GM23338 (cell line): Measurements from ENCODE around the gene PIBF1. TPM values are rescaled to one million over a fixed set of nuclear protein-coding genes. Genes with fewer than 3 reads are reported as not detected.
A peak's percentile ranks its signal among the peaks of the same experiment; 100 is the strongest.

Experiments used
- ATAC-seq: fragments of 200-7000 bp; cut with Tn5 transposase; 3 replicates; pipeline ENCODE4 v1.9.1; 2020
- DNase-seq: peaks from one replicate; pipeline ENCODE4 v3.0.0-alpha.2; 2015; ENCODE audit warnings: low spot score
- H2AFZ ChIP-seq: fragments of 200-600 bp; sonication (generic); 2 replicates; pipeline ENCODE4 v1.8.0; 2016; ENCODE audit warnings: antibody characterized with exemption, mild to moderate bottlenecking, moderate library complexity
- H3F3A ChIP-seq: fragments of 200-600 bp; sonication (generic); replicated peaks from 2 replicates; pipeline ENCODE4 v1.8.0; 2017; ENCODE audit warnings: antibody characterized with exemption, mixed run types, low read depth
- H3K27ac ChIP-seq: fragments of 200-600 bp; sonication (generic); 2 replicates; pipeline ENCODE4 v1.6.1; 2016; ENCODE audit warnings: low read depth
- H3K27me3 ChIP-seq: fragments of 200-600 bp; sonication (generic); 2 replicates; pipeline ENCODE4 v1.8.0; 2016; ENCODE audit warnings: mild to moderate bottlenecking, mixed run types, moderate library complexity; ENCODE audit not compliant: insufficient read depth
- H3K36me3 ChIP-seq: fragments of 200-600 bp; sonication (generic); 2 replicates; pipeline ENCODE4 v1.8.0; 2016; ENCODE audit warnings: mild to moderate bottlenecking; ENCODE audit not compliant: insufficient read depth
- H3K4me1 ChIP-seq: fragments of 200-600 bp; sonication (generic); 2 replicates; pipeline ENCODE4 v1.8.0; 2016; ENCODE audit warnings: mild to moderate bottlenecking, moderate library complexity; ENCODE audit not compliant: insufficient read depth
- H3K4me2 ChIP-seq: fragments of 200-600 bp; sonication (generic); 2 replicates; pipeline ENCODE4 v1.7.1; 2017; ENCODE audit warnings: mixed run types
- H3K4me3 ChIP-seq: fragments of 200-600 bp; sonication (generic); 2 replicates; pipeline ENCODE4 v1.6.1; 2016; ENCODE audit warnings: mixed run types
- H3K79me2 ChIP-seq: fragments of 200-600 bp; sonication (generic); replicated peaks from 2 replicates; pipeline ENCODE4 v1.8.0; 2017; ENCODE audit warnings: mild to moderate bottlenecking; ENCODE audit not compliant: insufficient read depth
- H3K9me2 ChIP-seq: fragments of 200-600 bp; sonication (generic); 2 replicates; pipeline ENCODE4 v1.8.0; 2017; ENCODE audit not compliant: insufficient read depth
- H4K20me1 ChIP-seq: fragments of 200-600 bp; sonication (generic); replicated peaks from 2 replicates; pipeline ENCODE4 v1.8.0; 2017; ENCODE audit warnings: mild to moderate bottlenecking; ENCODE audit not compliant: insufficient read depth
- H3K27ac Mint-ChIP-seq: 2 replicates; pipeline ENCODE4 v1.8.0; 2020; ENCODE audit warnings: inconsistent platforms, mild to moderate bottlenecking, moderate library complexity, mixed read lengths
- H3K27me3 Mint-ChIP-seq: 3 replicates; pipeline ENCODE4 v1.8.0; 2022; ENCODE audit warnings: low read depth, mild to moderate bottlenecking, moderate library complexity, mixed read lengths, inconsistent platforms; ENCODE audit not compliant: insufficient read depth, poor library complexity
- H3K36me3 Mint-ChIP-seq: 3 replicates; pipeline ENCODE4 v1.8.0; 2021; ENCODE audit warnings: low read depth, mild to moderate bottlenecking, inconsistent platforms, moderate library complexity, mixed read lengths
- H3K4me1 Mint-ChIP-seq: 3 replicates; pipeline ENCODE4 v1.8.0; 2020; ENCODE audit warnings: mild to moderate bottlenecking, inconsistent platforms, mixed read lengths
- H3K4me3 Mint-ChIP-seq: 3 replicates; pipeline ENCODE4 v1.8.0; 2021; ENCODE audit warnings: moderate library complexity, mild to moderate bottlenecking, inconsistent platforms, mixed read lengths
- H3K9me3 Mint-ChIP-seq: 3 replicates; pipeline ENCODE4 v1.8.0; 2020; ENCODE audit warnings: moderate library complexity, mild to moderate bottlenecking, inconsistent platforms, mixed read lengths
- CREB1 ChIP-seq: fragments of 250-450 bp; sonication (Bioruptor Pico); IDR thresholded peaks from 2 replicates; pipeline ENCODE4 v1.5.0; 2020; ENCODE audit warnings: low read depth, mild to moderate bottlenecking, moderate library complexity
- CTCF ChIP-seq, 2 experiments: fragments of 200-600 bp in 1 of 2; sonication (generic) in 1 of 2; conservative IDR thresholded peaks; 2 replicates each; pipeline versions ENCODE4 v1.5.1 to v1.6.1; 2016 to 2017; ENCODE audit warnings: antibody characterized with exemption in 2 of 2, low read depth in 2 of 2, mild to moderate bottlenecking in 2 of 2, moderate library complexity in 1 of 2
- ETS1 ChIP-seq: IDR thresholded peaks from 2 replicates; pipeline ENCODE4 v1.6.1; 2016; ENCODE audit warnings: antibody characterized with exemption
- EZH2 ChIP-seq: fragments of 200-600 bp; sonication (generic); IDR thresholded peaks from one replicate; pipeline ENCODE4 v1.8.0; 2017; ENCODE audit warnings: antibody characterized with exemption, mild to moderate bottlenecking, low read depth; ENCODE audit not compliant: unreplicated experiment
- JUNB ChIP-seq: IDR thresholded peaks from one replicate; pipeline ENCODE4 v1.6.1; 2016; ENCODE audit warnings: antibody characterized with exemption; ENCODE audit not compliant: unreplicated experiment
- NANOG ChIP-seq: IDR thresholded peaks from 2 replicates; pipeline ENCODE4 v1.6.1; 2016; ENCODE audit warnings: antibody characterized with exemption, borderline replicate concordance
- POLR2AphosphoS5 ChIP-seq: IDR thresholded peaks from 2 replicates; pipeline ENCODE4 v1.6.1; 2016; ENCODE audit warnings: antibody characterized with exemption, low read depth
- STAT1 ChIP-seq: IDR thresholded peaks from one replicate; pipeline ENCODE4 v1.6.1; 2016; ENCODE audit warnings: antibody characterized with exemption; ENCODE audit not compliant: unreplicated experiment
- ZNF331 ChIP-seq: fragments of 250-450 bp; sonication (Bioruptor Pico); IDR thresholded peaks from 2 replicates; pipeline ENCODE4 v1.5.0; 2020; ENCODE audit warnings: low read depth, mild to moderate bottlenecking, moderate library complexity
- polyA plus RNA-seq: library from polyadenylated mRNA; unstranded; fragments of >200 nt; fragmentation: Nextera tagmentation; extraction: Ambion mirVana; gene quantifications from 2 replicates; pipeline ENCODE4 v1.2.1, GENCODE V29; 2016
- total RNA-seq: library from RNA; depleted of rRNA; stranded (reverse); fragments of >200 nt; shearing (Covaris generic); gene quantifications from 2 replicates; pipeline ENCODE4 v1.2.3, GENCODE V29; 2014

The PIBF1 gene
- total and polyA plus RNA-seq, 2 experiments from 2014 or later = 14.9 to 22.6 TPM

- no peak for TF ChIP-seq CTCF (conservative IDR thresholded peaks at IDR 0.05; ENCODE audit: low read depth in 2 of 2)
- no peak for TF ChIP-seq STAT1
- no peak for TF ChIP-seq JUNB
- TF ChIP-seq ETS1 = no peak
- TF ChIP-seq CREB1 (CRISPR knock-in tag) = no peak
- no peak for TF ChIP-seq EZH2
- no peak for TF ChIP-seq NANOG
- no peak for TF ChIP-seq ZNF331 (CRISPR knock-in tag)
These were observed 276.5 kb downstream of the PIBF1 start (continued) for GRCh38 chr13:73058432-73058735.

GRCh38 chr13:73058736-73059459 lies 277.0 kb downstream of the PIBF1 start, which contains the start of gene KLF5:
TSS of gene KLF5 (plus strand) at chr13:73059005. CDS start at chr13:73059328, 323 bp downstream.
- H3K9me3 Mint-ChIP-seq = no peaks in the 10 kb centered on the region; the same call in 2 of the 3 replicates
- H3K36me3 ChIP-seq = no peaks in the 10 kb centered on the region
- no peaks in the 10 kb centered on the region for H3F3A ChIP-seq
- peak within 1 kb of the TSS; percentile 83 for H3K4me3 Mint-ChIP-seq
- peaks cover 31% of the 10 kb centered on the region; the same call in 1 of the 2 replicates for H3K4me1 ChIP-seq
- ATAC-seq = peak; percentile 95
- H3K79me2 ChIP-seq = no peaks in the 10 kb centered on the region
- TF ChIP-seq CTCF (conservative IDR thresholded peaks at IDR 0.05; ENCODE audit: low read depth in 2 of 2) (no peak), POLR2AphosphoS5 (peak; percentile 70)
- peak; percentile 97 for DNase-seq
- H3K27me3 ChIP-seq = peaks cover 60% of the 10 kb centered on the region
- peak within 1 kb of the TSS; percentile 84 for H3K4me2 ChIP-seq
- H3K27ac Mint-ChIP-seq = no peak within 1 kb of the TSS
- peaks cover 52% of the 10 kb centered on the region for H3K4me1 Mint-ChIP-seq
- peak within 1 kb of the TSS; percentile 76; the same call in 1 of the 2 replicates for H2AFZ ChIP-seq
- H3K36me3 Mint-ChIP-seq = peaks cover 4% of the 10 kb centered on the region
- peaks cover 45% of the 10 kb centered on the region for H3K27me3 Mint-ChIP-seq
- H3K4me3 ChIP-seq = peak within 1 kb of the TSS; percentile 58
- no peak within 1 kb of the TSS for H3K27ac ChIP-seq
- H3K9me2 ChIP-seq = no peaks in the 10 kb centered on the region
- H4K20me1 ChIP-seq = no peaks in the 10 kb centered on the region
